ENCODE measurements around the gene KRT75. TPM values are rescaled to one million over a fixed set of nuclear protein-coding genes. Genes with fewer than 3 reads are reported as not detected.
"Not testable (repeated sequence)": the region's sequence is repeated elsewhere in the genome, so short reads cannot be mapped to it uniquely, and the experiment has no call there.

The KRT75 gene
- total RNA-seq, 1 experiment from 2014 or later = not detected

- H3K27me3 ChIP-seq (ENCODE audit: control insufficient read depth, insufficient read depth, low read length) = no peaks in the 10 kb centered on the region
- no peaks in the 10 kb centered on the region for H3K36me3 ChIP-seq (replicated peaks; ENCODE audit: control insufficient read depth, insufficient read depth, low read length)
- DNase-seq = no peak
- no peak overlapping the region for H3K4me3 ChIP-seq (ENCODE audit: insufficient read depth, low read depth, low read length)
Observed at GRCh38 chr12:52417740-52418139, 16.4 kb downstream of the KRT75 start.

GRCh38 chr12:52416795-52417194 lies 17.4 kb downstream of the KRT75 start:
- DNase-seq = no peak
- Histone ChIP-seq H3K27me3 (ENCODE audit: control insufficient read depth, insufficient read depth, low read length) (no peaks in the 10 kb centered on the region), H3K4me3 (ENCODE audit: insufficient read depth, low read depth, low read length) (no peak overlapping the region), H3K36me3 (replicated peaks; ENCODE audit: control insufficient read depth, insufficient read depth, low read length) (no peaks in the 10 kb centered on the region)

- H3K36me3 ChIP-seq (replicated peaks; ENCODE audit: control insufficient read depth, insufficient read depth, low read length) = no peaks in the 10 kb centered on the region
- H3K27me3 ChIP-seq (ENCODE audit: control insufficient read depth, insufficient read depth, low read length) = no peaks in the 10 kb centered on the region
- no peak overlapping the region for H3K4me3 ChIP-seq (ENCODE audit: insufficient read depth, low read depth, low read length)
- DNase-seq = no peak
Observed at GRCh38 chr12:52415870-52416750, 18.1 kb downstream of the KRT75 start.

- no peak for DNase-seq
- no peak overlapping the region for H3K4me3 ChIP-seq (ENCODE audit: insufficient read depth, low read depth, low read length)
Observed at GRCh38 chr12:52414936-52415335, 19.2 kb downstream of the KRT75 start.

GRCh38 chr12:52413782-52414345 lies 20.3 kb downstream of the KRT75 start:
- no peaks in the 10 kb centered on the region for H3K36me3 ChIP-seq (replicated peaks; ENCODE audit: control insufficient read depth, insufficient read depth, low read length)
- H3K27me3 ChIP-seq (ENCODE audit: control insufficient read depth, insufficient read depth, low read length) = no peaks in the 10 kb centered on the region
- H3K4me3 ChIP-seq (ENCODE audit: insufficient read depth, low read depth, low read length) = no peak overlapping the region
- DNase-seq = peak; percentile 83

More at GRCh38 chr12:52414936-52415335, 19.2 kb downstream of the KRT75 start:
- Histone ChIP-seq H3K27me3 (ENCODE audit: control insufficient read depth, insufficient read depth, low read length) (no peaks in the 10 kb centered on the region), H3K36me3 (replicated peaks; ENCODE audit: control insufficient read depth, insufficient read depth, low read length) (no peaks in the 10 kb centered on the region)

- Histone ChIP-seq H3K27me3 (ENCODE audit: control insufficient read depth, insufficient read depth, low read length) (no peaks in the 10 kb centered on the region), H3K4me3 (ENCODE audit: insufficient read depth, low read depth, low read length) (no peak overlapping the region), H3K36me3 (replicated peaks; ENCODE audit: control insufficient read depth, insufficient read depth, low read length) (no peaks in the 10 kb centered on the region)
- no peak for DNase-seq
Observed at GRCh38 chr12:52413202-52413601, 21.0 kb downstream of the KRT75 start.

- H3K4me3 ChIP-seq (ENCODE audit: insufficient read depth, low read depth, low read length) = no peak overlapping the region
- H3K36me3 ChIP-seq (replicated peaks; ENCODE audit: control insufficient read depth, insufficient read depth, low read length) = no peaks in the 10 kb centered on the region
- DNase-seq = no peak
- no peaks in the 10 kb centered on the region for H3K27me3 ChIP-seq (ENCODE audit: control insufficient read depth, insufficient read depth, low read length)
Observed at GRCh38 chr12:52411815-52412214, 22.4 kb downstream of the KRT75 start.

- not testable (repeated sequence) for DNase-seq; H3K27me3 ChIP-seq (ENCODE audit: control insufficient read depth, insufficient read depth, low read length); H3K4me3 ChIP-seq (ENCODE audit: insufficient read depth, low read depth, low read length); H3K36me3 ChIP-seq (replicated peaks; ENCODE audit: control insufficient read depth, insufficient read depth, low read length)
Observed at GRCh38 chr12:52410589-52411248, 23.5 kb downstream of the KRT75 start.

GRCh38 chr12:52407918-52408317 lies 26.3 kb downstream of the KRT75 start:
- Histone ChIP-seq H3K27me3 (ENCODE audit: control insufficient read depth, insufficient read depth, low read length) (no peaks in the 10 kb centered on the region), H3K4me3 (ENCODE audit: insufficient read depth, low read depth, low read length) (no peak overlapping the region)
- peak; percentile 59 for DNase-seq

GRCh38 chr12:52405922-52406385 lies 28.2 kb downstream of the KRT75 start, which contains the start of gene KRT82:
Gene KRT82 (minus strand): TSS chr12:52406335. CDS start chr12:52406277, 58 bp downstream.
- no peak for DNase-seq
- Histone ChIP-seq H3K4me3 (ENCODE audit: insufficient read depth, low read depth, low read length) (no peak within 1 kb of the TSS), H3K36me3 (replicated peaks; ENCODE audit: control insufficient read depth, insufficient read depth, low read length) (no peaks in the 10 kb centered on the region), H3K27me3 (ENCODE audit: control insufficient read depth, insufficient read depth, low read length) (no peaks in the 10 kb centered on the region)

More at GRCh38 chr12:52407918-52408317, 26.3 kb downstream of the KRT75 start:
- no peaks in the 10 kb centered on the region for H3K36me3 ChIP-seq (replicated peaks; ENCODE audit: control insufficient read depth, insufficient read depth, low read length)

- Histone ChIP-seq H3K27me3 (ENCODE audit: control insufficient read depth, insufficient read depth, low read length) (no peaks in the 10 kb centered on the region), H3K36me3 (replicated peaks; ENCODE audit: control insufficient read depth, insufficient read depth, low read length) (no peaks in the 10 kb centered on the region), H3K4me3 (ENCODE audit: insufficient read depth, low read depth, low read length) (no peak overlapping the region)
- DNase-seq = no peak
Observed at GRCh38 chr12:52404951-52405350, 29.2 kb downstream of the KRT75 start.

GRCh38 chr12:52403561-52403960 lies 30.6 kb downstream of the KRT75 start:
- Histone ChIP-seq H3K27me3 (ENCODE audit: control insufficient read depth, insufficient read depth, low read length) (no peaks in the 10 kb centered on the region), H3K4me3 (ENCODE audit: insufficient read depth, low read depth, low read length) (no peak overlapping the region), H3K36me3 (replicated peaks; ENCODE audit: control insufficient read depth, insufficient read depth, low read length) (no peaks in the 10 kb centered on the region)
- DNase-seq = no peak

GRCh38 chr12:52402873-52403540 lies 31.2 kb downstream of the KRT75 start:
- Histone ChIP-seq H3K4me3 (ENCODE audit: insufficient read depth, low read depth, low read length) (no peak overlapping the region), H3K36me3 (replicated peaks; ENCODE audit: control insufficient read depth, insufficient read depth, low read length) (no peaks in the 10 kb centered on the region)
- DNase-seq = peak; percentile 71

GRCh38 chr12:52402377-52402776 lies 31.8 kb downstream of the KRT75 start:
- H3K36me3 ChIP-seq (replicated peaks; ENCODE audit: control insufficient read depth, insufficient read depth, low read length) = no peaks in the 10 kb centered on the region
- no peak overlapping the region for H3K4me3 ChIP-seq (ENCODE audit: insufficient read depth, low read depth, low read length)
- H3K27me3 ChIP-seq (ENCODE audit: control insufficient read depth, insufficient read depth, low read length) = no peaks in the 10 kb centered on the region
- DNase-seq = no peak

More at GRCh38 chr12:52402873-52403540, 31.2 kb downstream of the KRT75 start:
- no peaks in the 10 kb centered on the region for H3K27me3 ChIP-seq (ENCODE audit: control insufficient read depth, insufficient read depth, low read length)
